Pancreas (tissue), 10 donors: ENCODE results near the gene DDAH1. TPM values are rescaled to one million over a fixed set of nuclear protein-coding genes. Genes with fewer than 3 reads are reported as not detected.
A peak's percentile ranks its signal among the peaks of the same experiment; 100 is the strongest.

Experiments used
- ATAC-seq, 4 donors: fragments of 200-7000 bp; cut with Tn5 transposase; one replicate each; pipeline versions ENCODE4 v1.8.0 to v1.9.1; 2020; ENCODE audit warnings: mild to moderate bottlenecking in 4 of 4, moderate library complexity in 4 of 4
- DNase-seq, 6 donors: peaks; one replicate each; pipeline ENCODE4 v3.0.0-alpha.2; 2020
- FAIRE-seq: peaks from 2 replicates; lab custom pipeline; 2012; peaks lifted over from hg19 to GRCh38; lab: Jason Lieb, UNC
- H3K27ac ChIP-seq, 4 donors: fragments of 200-600 bp; sonication (generic); 1 replicate in 3 of 4; 2 replicates in 1 of 4; pipeline versions ENCODE4 v1.5.0 to v1.8.0; 2020
- H3K27me3 ChIP-seq, 4 donors: fragments of 200-600 bp; one replicate each; pipeline ENCODE4 v1.8.0; 2021
- H3K36me3 ChIP-seq, 3 donors: fragments of 200-600 bp; sonication (generic) in 1 of 3; one replicate each; pipeline versions ENCODE4 v1.5.0 to v1.8.0; 2020 to 2021
- H3K4me1 ChIP-seq, 3 donors: fragments of 200-600 bp; one replicate each; pipeline ENCODE4 v1.8.0; 2021
- H3K4me3 ChIP-seq, 4 donors: fragments of 200-600 bp; sonication (generic) in 2 of 4; one replicate each; pipeline versions ENCODE4 v1.5.0 to v1.8.0; 2020 to 2021
- H3K9me3 ChIP-seq, 4 donors: fragments of 200-600 bp; one replicate each; pipeline ENCODE4 v1.8.0; 2021
- CTCF ChIP-seq, 4 donors: fragments of 200-600 bp; sonication (generic) in 3 of 4; IDR thresholded peaks; one replicate each; pipeline versions ENCODE4 v1.5.0 to v1.8.0; 2021; ENCODE audit warnings: antibody characterized with exemption in 4 of 4
- WGBS, 2 donors: extraction: QIAGEN DNeasy Blood & Tissue Kit; methylation state at CpG; one replicate each; pipeline ENCODE4 v1.1.7; 2013; 5-methylcytosine and 5-hydroxymethylcytosine counted together
- intact Hi-C, 3 donors: fragments of 100-400 bp; cut with DNase I; formaldehyde crosslinking; loops; one replicate each; pipeline versions ENCODE4 v1.11.1 to v1.14.2; 2022
- polyA plus RNA-seq, 2 donors: library from polyadenylated mRNA; stranded (reverse); fragments of 200-250 nt; gene quantifications; one replicate each; pipeline ENCODE4 v1.2.3, GENCODE V29; 2013
- total RNA-seq, 6 donors: library from RNA; stranded (reverse); fragmentation: NEBNext Ultra II Directional in 4 of 6; extraction: Animal tissue kit (Norgen Biotek cat#: 25700) in 4 of 6; gene quantifications; one replicate each; pipeline versions ENCODE4 v1.2.1 to v1.2.4, GENCODE V29; 2021 to 2023
- donor health status: healthy with polysubstance abuse.
- donor health status: DM: no; HTN: no; CAD: no; lungs with moderate emphysema.
- donor health status: DM: no; HTN: no; CAD: no.
- donor health status: control.
- donor health status: control.
- donor health status: Bipolar disorder and iron deficiency.
- donor health status: DM: yes; HTN: yes; CAD: no.
- donor health status: DM: no; HTN: no; CAD: no.
- donor health status: DM: no; HTN: no; CAD: no.
- donor health status: DM: yes; HTN: yes; CAD: no.

The DDAH1 gene
- total and polyA plus RNA-seq, 8 donors: 8.1 to 34.2 (median 22.2) TPM

GRCh38 chr1:85501355-85501898 is 36.5 kb upstream of the DDAH1 start:
- Histone ChIP-seq H3K36me3 (no peaks in the 10 kb centered on the region), H3K4me1 (peaks cover 0 to 10% (median 0%) of the 10 kb centered on the region in 3 donors), H3K27ac (no peak overlapping the region), H3K27me3 (no peaks in the 10 kb centered on the region), H3K4me3 (no peak overlapping the region), H3K9me3 (no peaks in the 10 kb centered on the region)
- intact Hi-C loops: loop anchor here in 2 of 3 donors (5.0 to 10.0 kb wide), 2 partner anchors 194 to 197 kb away; no protein-coding TSS in a partner anchor
- ATAC-seq: no peak
- no peak for FAIRE-seq
- WGBS, 2 donors: 61 to 67% methylated on average over 2 of the region's 2 CpGs
- DNase-seq: no peak
- no peak for TF ChIP-seq CTCF (IDR thresholded peaks at IDR 0.05)

GRCh38 chr1:85496941-85497582 is 32.1 kb upstream of the DDAH1 start:
- no peak overlapping the region for H3K27ac ChIP-seq
- H3K27me3 ChIP-seq: no peaks in the 10 kb centered on the region
- WGBS, 2 donors: 93 to 95% methylated on average over 2 of the region's 2 CpGs
- H3K4me3 ChIP-seq: no peak overlapping the region
- no peaks in the 10 kb centered on the region for H3K36me3 ChIP-seq
- intact Hi-C loops: no loop called here
- no peak for TF ChIP-seq CTCF (IDR thresholded peaks at IDR 0.05)
- H3K9me3 ChIP-seq: no peaks in the 10 kb centered on the region
- FAIRE-seq: no peak
- no peak for ATAC-seq
- peaks cover 0 to 6% (median 4%) of the 10 kb centered on the region in 3 donors for H3K4me1 ChIP-seq
- DNase-seq: no peak

- H3K4me3 ChIP-seq: no peak overlapping the region
- peaks cover 0 to 6% (median 0%) of the 10 kb centered on the region in 3 donors for H3K4me1 ChIP-seq
- 71 to 74% methylated on average over 6 of the region's 6 CpGs for WGBS, 2 donors
- FAIRE-seq (no peak), DNase-seq (peak in 2 of 6 donors; percentile 15 to 19), ATAC-seq (peak in 1 of 4 donors; percentile 39)
- TF ChIP-seq CTCF (IDR thresholded peaks at IDR 0.05): no peak
- intact Hi-C loops: no loop called here
- H3K36me3 ChIP-seq: no peaks in the 10 kb centered on the region
- no peaks in the 10 kb centered on the region for H3K9me3 ChIP-seq
- no peaks in the 10 kb centered on the region for H3K27me3 ChIP-seq
- H3K27ac ChIP-seq: no peak overlapping the region
Measured at GRCh38 chr1:85495556-85495955, 30.6 kb upstream of the DDAH1 start.

GRCh38 chr1:85494904-85495266 is 29.9 kb upstream of the DDAH1 start:
- DNase-seq: no peak
- 60 to 70% methylated on average over 2 of the region's 2 CpGs for WGBS, 2 donors
- intact Hi-C loops: no loop called here
- no peak for FAIRE-seq
- peak in 2 of 4 donors; percentile 30 to 47 for ATAC-seq
- Histone ChIP-seq H3K4me1 (peaks cover 0 to 6% (median 0%) of the 10 kb centered on the region in 3 donors), H3K27me3 (no peaks in the 10 kb centered on the region), H3K9me3 (no peaks in the 10 kb centered on the region), H3K4me3 (no peak overlapping the region), H3K36me3 (no peaks in the 10 kb centered on the region), H3K27ac (no peak overlapping the region)
- TF ChIP-seq CTCF (IDR thresholded peaks at IDR 0.05): no peak
